DLD1 (cell line): ENCODE results near the gene APBA1.
"Not testable (repeated sequence)": the region's sequence is repeated elsewhere in the genome, so short reads cannot be mapped to it uniquely, and the experiment has no call there.

Source experiments
- in situ Hi-C: cut with HindIII; loops from 2 replicates; pipeline ENCODE4 v1.10.0; 2017; ENCODE audit warnings: low sequenced_read_pairs

APBA1 gene

GRCh38 chr9:69421908-69422801 lies 250.0 kb downstream of the APBA1 start:
- in situ Hi-C loops, result loop anchor here (5.0 to 10.0 kb wide), 2 partner anchors 145 to 493 kb away; no protein-coding TSS in a partner anchor

GRCh38 chr9:69420611-69421270 lies 251.4 kb downstream of the APBA1 start:
- in situ Hi-C loops, result loop anchor here (5.0 to 10.0 kb wide), 2 partner anchors 147 to 494 kb away; no protein-coding TSS in a partner anchor

- in situ Hi-C loops, result no loop called here
These were observed 259.4 kb downstream of the APBA1 start for GRCh38 chr9:69412741-69413150.

GRCh38 chr9:69411931-69412740 lies 260.0 kb downstream of the APBA1 start:
- in situ Hi-C loops, result no loop called here

- in situ Hi-C loops, result no loop called here
These were observed 260.9 kb downstream of the APBA1 start for GRCh38 chr9:69411246-69411645.

GRCh38 chr9:69409936-69410335 lies 262.2 kb downstream of the APBA1 start:
- in situ Hi-C loops, result not testable (repeated sequence)

- in situ Hi-C loops, result no loop called here
These were observed 271.7 kb downstream of the APBA1 start for GRCh38 chr9:69400470-69400869.

GRCh38 chr9:69397384-69398214 lies 274.6 kb downstream of the APBA1 start:
- in situ Hi-C loops, result no loop called here

GRCh38 chr9:69396759-69397158 lies 275.4 kb downstream of the APBA1 start:
- in situ Hi-C loops, result no loop called here

GRCh38 chr9:69395718-69396117 lies 276.5 kb downstream of the APBA1 start:
- in situ Hi-C loops, result no loop called here

GRCh38 chr9:69393425-69393824 lies 278.7 kb downstream of the APBA1 start:
- in situ Hi-C loops, result no loop called here

GRCh38 chr9:69392826-69393225 lies 279.3 kb downstream of the APBA1 start:
- in situ Hi-C loops, result no loop called here

GRCh38 chr9:69391946-69392345 lies 280.2 kb downstream of the APBA1 start:
- in situ Hi-C loops, result no loop called here

- in situ Hi-C loops, result no loop called here
These were observed 280.7 kb downstream of the APBA1 start for GRCh38 chr9:69391487-69391886.

GRCh38 chr9:69389437-69389995 lies 282.7 kb downstream of the APBA1 start:
- in situ Hi-C loops, result no loop called here

- in situ Hi-C loops, result no loop called here
These were observed 283.6 kb downstream of the APBA1 start for GRCh38 chr9:69388596-69388995.

- in situ Hi-C loops, result no loop called here
These were observed 285.5 kb downstream of the APBA1 start for GRCh38 chr9:69386651-69387050.

GRCh38 chr9:69385581-69386033 lies 286.6 kb downstream of the APBA1 start:
- in situ Hi-C loops, result no loop called here

- in situ Hi-C loops, result no loop called here
These were observed 290.0 kb downstream of the APBA1 start for GRCh38 chr9:69382135-69382534.

- in situ Hi-C loops, result no loop called here
These were observed 291.4 kb downstream of the APBA1 start for GRCh38 chr9:69380811-69381210.
